GM18517 (cell line): Measurements from ENCODE around the gene MGST2.

Source experiments
- ATAC-seq: cut with Tn5 transposase; IDR thresholded peaks from one replicate; pipeline ENCODE4 v1.9.1; 2021; ENCODE audit warnings: mild to moderate bottlenecking, moderate library complexity; ENCODE audit not compliant: unreplicated experiment

Gene MGST2

GRCh38 chr4:139700568-139700967 lies 34.9 kb downstream of the MGST2 start:
- no peak for ATAC-seq

DNA sequence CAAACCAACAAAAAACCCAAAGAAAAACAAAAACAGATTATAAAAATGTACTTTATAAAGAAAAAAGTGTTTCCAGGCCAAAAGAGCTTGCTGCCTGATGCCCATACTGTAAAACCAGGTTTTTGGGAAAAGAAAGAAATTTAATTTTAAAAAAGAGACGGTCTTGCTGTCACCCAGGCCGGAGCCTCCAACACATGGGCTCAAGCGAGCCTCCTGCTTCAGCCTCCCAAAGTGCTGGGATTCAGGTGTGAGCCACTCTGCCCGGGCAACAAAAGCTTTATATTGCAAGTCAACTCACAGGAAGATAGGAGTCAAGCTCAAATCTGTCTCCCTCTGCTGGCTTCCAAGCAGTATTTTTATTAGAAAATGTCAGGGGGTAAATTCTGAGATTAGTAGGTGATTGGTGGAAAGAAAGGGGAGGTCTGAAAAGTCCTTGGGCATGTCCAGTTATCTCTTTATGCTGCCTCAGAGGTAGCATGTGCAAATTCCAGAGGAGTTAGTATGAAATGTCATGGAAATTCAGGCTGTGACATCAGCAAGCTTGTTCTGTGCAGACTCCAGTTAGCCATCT lies 39.4 kb downstream of the MGST2 start:
- no peak for ATAC-seq

DNA sequence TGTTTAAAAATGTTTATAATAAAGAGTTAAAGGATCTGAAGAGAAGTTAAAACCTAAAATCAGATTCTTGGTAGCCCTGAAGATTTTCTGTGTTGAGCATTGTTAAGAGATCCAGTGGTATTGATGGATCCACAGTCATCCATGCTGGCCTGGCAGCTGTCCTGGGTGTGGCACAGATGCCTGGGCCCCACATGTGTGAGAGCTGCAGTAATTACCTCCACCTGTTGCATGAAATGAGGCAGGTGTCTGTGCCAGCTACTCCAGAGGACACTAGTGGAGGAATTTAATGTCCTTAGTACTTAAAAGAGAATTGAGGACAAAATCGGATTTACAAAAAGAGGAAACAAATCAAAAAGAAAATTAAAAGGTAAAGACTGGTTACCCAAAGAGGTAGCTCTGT lies 44.0 kb downstream of the MGST2 start:
- no peak for ATAC-seq

- no peak for ATAC-seq
These were observed 44.5 kb downstream of the MGST2 start for GRCh38 chr4:139710073-139710472.

DNA sequence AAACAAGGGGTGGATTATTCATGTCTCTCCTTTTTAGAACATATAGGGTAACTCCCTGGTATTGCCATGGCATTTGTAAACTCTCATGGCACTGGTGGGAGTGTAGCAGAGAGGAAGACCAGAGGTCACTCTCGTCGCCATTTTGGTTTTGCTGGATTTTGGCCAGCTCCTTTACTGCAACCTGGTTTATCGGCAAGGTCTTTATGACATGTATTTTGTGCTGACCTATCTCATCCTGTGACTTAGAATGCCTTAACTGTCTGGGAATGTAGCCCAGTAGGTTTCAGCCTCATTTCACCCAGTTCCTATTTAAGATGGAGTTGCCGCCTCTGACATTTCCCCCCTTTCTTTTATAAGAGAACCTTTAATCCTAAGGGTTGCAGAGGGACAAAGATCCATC lies 45.8 kb downstream of the MGST2 start:
- ATAC-seq: no peak

- ATAC-seq: no peak
These were observed 47.3 kb downstream of the MGST2 start for GRCh38 chr4:139712882-139713281.

DNA sequence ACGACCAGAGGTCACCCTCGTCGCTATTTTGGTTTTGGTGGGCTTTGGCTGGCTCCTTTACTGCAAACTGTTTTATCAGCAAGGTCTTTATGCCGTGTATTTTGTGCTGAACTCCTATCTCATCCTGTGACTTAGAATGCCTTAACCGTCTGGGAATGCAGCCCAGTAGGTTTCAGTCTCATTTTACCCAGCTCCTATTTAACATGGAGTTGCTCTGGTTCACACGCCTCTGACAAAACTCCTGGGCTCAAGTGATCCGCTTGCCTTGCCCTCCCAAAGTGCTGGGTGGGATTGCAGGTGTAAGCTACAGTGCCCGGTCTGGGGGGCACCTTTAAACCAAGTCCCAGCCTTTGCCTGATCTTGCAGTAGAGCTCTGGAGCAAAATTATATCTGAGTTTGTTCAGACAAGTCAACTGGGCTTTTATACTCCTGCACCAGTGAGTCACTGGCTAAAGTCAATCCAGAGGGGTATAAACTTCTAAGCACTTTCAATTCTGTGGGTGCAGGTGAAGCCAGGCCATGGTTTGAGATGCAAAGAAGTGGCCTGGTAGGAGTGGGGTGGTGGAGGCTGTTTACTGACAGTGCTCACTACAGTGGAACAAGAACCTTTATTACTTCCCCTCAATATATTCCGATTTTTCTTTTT lies 50.2 kb downstream of the MGST2 start:
- ATAC-seq: no peak

DNA sequence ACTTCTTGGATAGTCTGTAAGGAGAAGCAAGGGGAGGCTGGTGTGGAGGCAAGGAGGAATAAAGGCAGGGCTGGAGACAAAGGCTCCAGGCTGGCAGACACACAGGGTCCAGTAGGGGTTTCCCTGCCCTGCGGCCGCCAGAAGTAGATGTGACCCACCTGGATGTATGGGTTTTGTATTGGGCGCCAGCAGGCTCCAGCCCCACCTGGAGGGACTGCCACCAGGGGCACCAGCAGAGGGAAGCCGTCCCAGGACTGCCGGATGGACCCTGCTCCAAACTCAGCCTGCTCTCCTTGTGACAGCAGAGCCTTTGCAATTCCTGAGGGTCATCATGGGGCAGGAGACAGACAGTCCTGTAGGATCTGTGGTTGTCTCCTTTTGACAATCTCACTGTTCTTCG lies 52.7 kb downstream of the MGST2 start:
- ATAC-seq: no peak

DNA sequence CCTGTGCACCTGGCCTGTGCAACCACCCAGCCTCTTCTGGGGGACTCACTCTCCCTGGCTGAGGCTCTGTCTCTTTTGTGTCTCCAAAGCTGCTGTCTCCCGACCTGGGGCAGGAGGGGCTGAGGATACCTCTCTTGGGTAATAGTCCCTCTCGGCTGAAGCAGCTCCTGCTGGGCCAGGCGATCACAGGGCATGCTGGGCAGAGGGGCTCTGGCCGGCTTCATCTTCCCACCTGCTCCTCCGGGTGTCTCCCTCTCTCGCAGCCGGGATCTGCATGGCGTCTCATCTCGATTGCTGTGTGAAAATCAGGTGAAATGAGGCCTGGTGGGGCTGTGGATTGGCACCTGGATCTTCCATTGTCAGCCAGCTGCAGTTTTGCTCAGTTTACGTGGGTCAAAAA lies 53.2 kb downstream of the MGST2 start:
- ATAC-seq: no peak

DNA sequence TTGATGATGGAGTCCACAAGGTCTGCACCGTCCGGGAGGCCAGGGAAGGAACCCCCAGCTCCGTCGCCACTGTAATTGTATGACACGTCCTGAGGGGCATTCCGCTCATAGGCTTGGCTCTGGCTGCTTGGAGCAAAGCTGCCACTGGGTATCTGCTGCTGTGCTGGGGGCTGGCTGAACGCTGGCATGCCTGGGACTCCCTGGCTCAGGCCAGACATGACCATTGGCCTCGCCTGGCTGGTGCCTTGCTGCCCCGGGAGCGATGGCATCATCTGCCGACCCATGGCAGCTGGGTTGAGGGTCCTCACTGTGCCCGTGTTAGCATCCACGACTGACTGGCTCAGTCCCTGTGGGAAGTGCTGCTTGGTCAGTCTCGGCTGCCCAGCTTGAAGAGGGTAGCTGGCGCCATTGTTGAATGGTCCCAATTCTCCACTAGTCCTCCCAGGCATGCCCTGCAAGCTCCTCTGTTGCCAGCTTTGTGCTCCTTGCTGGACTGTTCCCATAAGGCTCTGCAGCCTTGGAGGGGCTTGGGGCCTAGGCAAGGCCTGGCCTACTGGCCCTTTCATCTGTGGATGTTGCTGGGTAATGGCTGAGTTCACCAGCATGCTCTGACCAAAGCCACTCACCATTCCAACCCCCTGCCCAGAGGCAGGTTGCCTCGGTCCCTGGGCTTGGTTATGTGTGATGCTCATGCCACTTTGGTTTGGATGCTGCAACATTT lies 53.9 kb downstream of the MGST2 start:
- no peak for ATAC-seq

DNA sequence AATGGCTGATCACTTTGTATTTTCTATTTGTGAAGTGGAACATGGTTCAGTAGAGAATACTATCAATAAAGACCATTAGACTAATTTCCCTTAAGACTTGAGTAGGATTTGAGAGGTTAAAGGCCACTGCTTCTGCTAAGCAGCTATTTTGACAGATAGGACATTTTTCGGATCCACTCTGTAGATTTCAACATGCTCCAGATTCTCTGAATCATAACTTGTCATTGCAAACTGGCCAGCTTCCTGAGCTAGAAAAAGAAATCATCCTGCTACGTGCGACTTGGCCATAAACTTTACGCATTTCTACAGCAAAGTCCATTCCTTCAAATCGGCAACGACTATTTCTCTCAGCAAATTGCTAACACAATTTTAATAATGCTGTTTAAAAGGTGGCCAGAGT lies 55.2 kb downstream of the MGST2 start:
- no peak for ATAC-seq

DNA sequence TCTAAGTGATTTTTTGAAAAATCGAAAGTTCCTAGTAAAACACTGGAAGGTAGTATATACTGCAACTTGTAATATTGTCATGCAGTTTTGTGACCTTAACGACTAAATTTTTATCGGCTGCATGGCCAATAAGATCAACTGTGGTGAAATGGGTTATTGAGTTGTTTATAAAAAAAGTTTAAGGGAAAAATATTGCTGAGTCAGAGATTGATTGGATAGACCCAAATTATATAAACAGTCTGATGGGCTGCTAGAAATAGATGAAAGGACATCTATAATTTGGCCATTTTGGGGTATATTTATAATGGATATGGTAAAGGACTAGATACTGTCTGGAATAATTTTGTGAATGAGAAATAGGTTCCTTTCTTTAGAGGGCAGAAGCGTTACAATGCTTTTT lies 56.2 kb downstream of the MGST2 start:
- ATAC-seq: no peak

DNA sequence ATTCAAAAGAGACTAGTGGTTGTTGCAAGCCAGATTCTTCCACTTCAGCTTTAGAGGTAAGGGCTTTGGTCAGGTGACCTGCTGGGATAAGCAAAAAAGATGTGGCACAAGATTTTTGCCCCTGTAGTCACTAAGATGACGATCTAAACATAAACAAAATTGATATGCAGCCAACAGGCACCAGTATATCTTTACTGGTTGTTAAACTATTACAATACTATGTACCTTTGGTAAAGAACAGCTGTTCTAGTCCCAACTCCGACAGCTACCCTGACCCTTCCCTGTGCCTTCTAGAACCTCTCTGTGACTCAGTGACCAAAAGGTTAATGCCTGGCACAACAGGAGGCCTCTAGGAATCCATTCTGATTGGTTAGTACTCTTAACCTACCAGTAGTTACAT lies 59.6 kb downstream of the MGST2 start:
- ATAC-seq: no peak

DNA sequence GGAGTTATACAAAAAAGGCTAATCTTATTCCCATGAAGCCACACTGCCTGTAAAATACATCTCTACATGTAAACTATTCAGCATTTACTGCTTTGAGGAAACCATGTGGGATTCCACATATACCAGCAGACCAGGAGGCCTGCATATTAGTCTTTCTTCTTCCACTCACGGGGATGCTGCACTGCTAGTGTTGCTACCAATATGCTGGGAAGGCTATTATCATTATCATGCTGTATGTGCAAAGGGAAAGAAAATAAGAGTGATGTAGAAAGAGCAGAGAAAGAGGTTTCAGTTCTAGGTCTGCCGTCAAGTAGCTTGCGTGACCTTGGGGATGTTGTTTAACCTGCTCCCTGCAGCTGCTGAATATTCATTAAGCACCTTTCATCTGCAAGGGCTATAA lies 61.0 kb downstream of the MGST2 start:
- ATAC-seq: no peak

DNA sequence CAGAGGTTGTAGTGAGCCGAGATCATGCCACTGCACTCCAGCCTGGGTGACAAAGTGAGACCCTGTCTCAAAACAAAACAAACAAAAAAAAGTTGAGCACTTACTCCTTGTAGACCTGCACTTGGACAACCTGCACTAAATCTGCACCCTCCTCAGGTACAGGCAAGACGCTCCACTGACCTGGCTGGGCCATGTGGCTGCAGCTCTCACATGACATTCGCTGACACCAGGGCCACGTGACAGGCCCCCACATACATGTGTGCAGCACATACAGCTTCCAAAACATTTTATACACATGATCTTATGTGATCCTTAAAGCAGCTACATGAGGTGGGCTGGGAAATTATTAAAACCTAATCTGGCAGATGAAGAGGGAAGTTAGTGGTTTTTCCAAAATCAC lies 62.5 kb downstream of the MGST2 start:
- ATAC-seq: no peak

GRCh38 chr4:139728840-139729239 lies 63.2 kb downstream of the MGST2 start:
- ATAC-seq: no peak

DNA sequence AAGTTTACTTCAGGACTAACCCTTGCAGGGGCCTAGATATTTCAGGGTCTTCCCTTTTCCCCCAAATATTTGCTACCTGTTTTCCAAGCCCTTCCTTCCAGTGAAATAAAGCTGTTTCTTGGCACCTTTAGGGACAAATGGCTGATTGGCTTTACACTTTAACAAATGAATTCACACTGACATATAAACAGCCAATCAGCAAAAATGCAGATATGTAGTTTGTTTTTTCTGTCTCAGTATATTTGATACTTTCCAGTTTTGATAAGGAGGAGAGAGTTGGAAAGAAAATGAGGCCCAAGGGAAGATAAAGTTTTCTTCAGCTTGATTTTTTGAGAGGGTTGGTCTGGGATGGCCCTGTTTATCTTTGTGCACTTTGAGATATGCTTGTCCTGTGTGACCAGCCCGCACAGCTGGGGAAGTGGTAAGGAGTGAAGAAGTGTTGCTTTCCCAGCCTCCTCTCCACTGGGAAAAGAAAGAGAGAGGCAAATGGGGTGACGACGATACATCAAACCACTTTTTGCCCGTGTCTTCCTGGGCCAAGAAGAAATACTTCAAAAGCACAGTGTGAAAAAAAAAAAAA lies 67.5 kb downstream of the MGST2 start:
- ATAC-seq: no peak

DNA sequence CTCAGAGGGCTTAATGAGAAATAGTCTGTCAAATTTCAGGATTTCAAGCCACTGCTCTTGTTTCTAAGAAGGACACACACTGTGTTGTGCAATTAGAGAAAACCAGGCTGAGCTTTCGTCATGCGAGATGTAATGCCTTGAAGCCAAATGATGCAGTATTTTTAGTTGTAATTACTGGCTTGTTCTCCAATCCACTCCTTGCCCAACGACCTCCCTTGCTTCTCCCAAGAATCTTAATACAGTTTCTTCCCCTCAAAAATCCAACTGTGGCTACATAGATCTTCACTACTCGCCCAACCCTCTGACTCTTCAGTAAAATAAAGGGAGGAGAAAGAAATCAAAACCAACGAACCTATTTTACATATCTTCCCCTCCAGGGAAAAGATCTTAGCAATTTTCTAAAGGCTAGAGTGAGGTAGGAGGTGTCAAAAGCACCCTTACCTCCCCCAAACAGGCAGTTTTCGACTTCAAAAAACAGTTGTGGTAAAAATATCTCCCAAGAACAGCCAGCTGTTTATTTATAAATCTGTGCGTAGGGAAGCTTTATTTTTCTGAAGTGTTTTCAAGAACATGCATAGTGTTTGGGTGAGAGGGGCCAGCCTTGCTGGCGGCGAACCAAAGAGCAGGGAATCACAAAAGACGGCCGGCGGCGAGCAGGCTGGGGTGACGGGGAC lies 68.7 kb downstream of the MGST2 start:
- ATAC-seq: no peak

GRCh38 chr4:139734875-139735380 lies 69.3 kb downstream of the MGST2 start:
- ATAC-seq: no peak

DNA sequence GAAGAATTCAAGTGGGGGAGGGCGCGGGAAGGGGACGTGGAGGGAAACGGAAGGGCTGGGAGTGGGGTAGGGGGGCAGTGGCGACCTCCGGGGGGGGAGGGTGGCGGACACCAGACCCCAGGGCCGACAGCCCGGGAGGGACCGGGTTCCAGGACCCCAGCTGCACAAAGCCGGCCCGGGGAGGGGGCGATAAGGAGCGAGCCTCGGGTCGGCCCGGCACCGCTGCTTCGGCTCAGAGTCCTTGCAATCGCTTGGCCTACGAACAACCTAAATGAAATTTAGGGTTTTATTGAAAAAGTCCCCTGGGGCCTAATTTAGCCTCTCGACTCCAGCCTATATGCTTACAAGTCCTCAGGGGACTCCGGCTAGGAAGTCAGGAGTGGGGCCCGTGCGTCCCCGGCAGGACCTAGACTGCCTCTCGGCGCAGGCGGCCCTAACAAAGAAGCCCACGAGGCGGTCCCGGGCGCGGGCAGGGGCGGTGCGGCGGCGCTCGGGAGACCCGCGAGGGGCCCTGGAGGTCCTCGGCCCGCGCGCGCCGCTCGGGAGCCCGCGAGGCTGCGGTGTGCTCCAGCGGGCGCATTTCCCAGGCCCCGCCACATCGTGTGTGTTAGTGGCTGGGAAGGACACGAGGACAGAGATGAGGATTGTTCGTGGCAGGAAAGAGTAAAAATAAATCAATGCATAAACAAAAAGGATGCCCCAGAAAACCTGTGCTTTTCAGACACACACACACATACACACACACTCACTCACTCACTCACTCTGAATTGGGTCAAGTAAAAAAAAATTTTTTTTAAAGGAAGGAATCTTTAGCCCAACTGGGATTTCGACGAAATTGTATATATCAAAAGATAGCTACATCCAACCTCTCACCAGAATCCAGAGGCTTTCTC lies 70.0 kb downstream of the MGST2 start:
- ATAC-seq: no peak
